GM21381 (cell line): ENCODE results near the gene UMODL1.

ENCODE experiments used
- ATAC-seq: cut with Tn5 transposase; IDR thresholded peaks from one replicate; pipeline ENCODE4 v1.9.1; 2021; ENCODE audit warnings: mild to moderate bottlenecking, moderate library complexity; ENCODE audit not compliant: unreplicated experiment

Gene UMODL1

DNA sequence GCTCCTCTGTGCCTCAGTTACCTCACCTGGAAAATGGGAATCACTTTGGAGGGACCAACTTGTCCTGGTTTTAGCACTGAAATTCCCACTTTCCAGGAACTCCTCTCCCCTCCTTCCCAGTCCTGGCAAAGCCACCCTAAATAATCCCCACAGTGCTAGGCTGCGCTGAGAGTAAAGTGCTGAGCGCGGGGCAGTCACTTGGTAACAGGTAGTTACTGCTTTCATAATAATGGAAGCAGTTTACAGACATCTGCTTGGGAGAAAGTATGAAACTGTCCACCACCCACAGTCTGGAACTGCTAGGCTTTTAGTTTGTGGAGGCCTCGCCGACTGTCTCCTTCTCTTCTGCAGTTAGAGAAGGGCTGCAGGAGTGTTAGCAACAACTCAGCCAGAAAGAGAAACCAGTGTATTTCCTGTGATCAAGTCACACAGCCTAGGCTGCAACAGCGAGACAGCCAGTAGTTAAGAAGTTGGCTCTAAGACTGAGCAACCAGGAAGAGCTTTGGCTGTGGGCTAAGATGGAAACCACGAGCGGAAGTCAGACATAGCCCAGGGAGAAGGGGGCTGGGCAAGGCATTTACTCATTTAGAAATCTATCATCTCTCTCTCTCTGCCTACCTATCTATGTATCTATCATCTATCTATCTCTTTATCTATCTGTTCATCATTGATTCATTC lies 117.0 kb downstream of the UMODL1 start:
- ATAC-seq, result peak; percentile 97

DNA sequence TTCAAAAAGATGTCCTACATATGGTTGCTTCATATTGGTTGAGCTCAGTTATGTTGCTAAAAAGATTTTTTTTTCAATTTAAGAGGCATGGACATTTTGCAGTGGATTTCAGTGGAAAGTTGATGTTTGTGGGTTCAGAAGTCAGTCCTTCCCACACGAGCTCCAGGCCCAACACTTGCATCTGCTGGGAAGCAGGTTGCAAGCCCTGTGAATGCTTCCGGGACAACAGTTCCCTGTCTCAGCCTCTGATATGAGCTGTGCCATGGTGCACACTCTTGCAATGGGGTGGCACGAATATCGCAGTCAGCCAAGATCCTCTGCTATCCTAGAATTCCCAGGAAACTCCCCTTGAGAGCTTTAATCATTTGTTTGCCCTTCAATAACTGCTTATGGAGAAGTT lies 117.5 kb downstream of the UMODL1 start:
- ATAC-seq, result no peak

DNA sequence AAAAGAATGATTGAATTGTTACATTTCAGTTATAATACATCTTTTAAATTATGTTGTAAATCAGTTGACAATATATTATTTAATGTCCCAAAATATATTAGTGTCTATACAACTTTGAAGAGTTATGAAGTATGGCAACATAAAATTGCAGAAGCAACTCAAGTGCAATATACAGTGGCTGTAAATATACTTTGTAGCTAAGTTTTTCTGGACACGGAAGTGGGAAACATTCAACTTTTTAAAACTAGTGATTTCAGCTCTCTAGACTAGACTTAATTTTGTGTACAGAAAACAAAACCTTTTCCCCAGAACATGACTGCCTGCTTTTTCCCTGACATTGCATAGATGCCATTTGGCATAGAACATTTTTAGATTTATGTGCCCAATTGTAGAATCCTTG lies 118.3 kb downstream of the UMODL1 start:
- no peak for ATAC-seq

DNA sequence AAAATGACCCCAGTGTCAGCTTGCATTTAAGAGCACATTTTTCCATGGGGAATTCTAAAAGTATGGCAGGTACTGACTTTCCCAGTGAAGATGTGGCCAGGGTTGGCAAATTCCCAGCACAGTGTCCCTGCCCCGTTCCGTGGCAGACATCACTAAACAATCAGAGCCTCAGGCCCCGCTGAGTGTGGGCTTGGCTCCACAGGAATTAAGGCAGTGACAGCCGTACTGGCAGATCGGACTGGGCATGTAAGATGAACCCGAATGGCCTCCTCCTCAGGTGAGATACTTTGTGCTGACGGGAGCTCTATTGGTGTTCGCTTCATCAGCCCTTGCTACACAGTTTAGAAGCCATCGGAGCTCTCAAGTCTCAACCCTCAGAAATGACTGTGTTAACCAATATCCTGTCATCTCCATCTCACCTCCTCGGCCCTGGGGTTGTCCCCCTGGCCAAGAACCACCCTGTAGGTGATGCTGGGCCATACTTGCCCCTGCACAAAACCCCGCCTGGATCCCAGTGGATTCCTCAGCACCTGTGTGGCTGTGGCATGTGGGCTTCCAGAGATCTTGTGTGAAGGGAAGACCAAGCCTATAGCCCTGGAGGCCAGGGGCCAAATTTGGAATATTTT lies 118.9 kb downstream of the UMODL1 start:
- no peak for ATAC-seq

DNA sequence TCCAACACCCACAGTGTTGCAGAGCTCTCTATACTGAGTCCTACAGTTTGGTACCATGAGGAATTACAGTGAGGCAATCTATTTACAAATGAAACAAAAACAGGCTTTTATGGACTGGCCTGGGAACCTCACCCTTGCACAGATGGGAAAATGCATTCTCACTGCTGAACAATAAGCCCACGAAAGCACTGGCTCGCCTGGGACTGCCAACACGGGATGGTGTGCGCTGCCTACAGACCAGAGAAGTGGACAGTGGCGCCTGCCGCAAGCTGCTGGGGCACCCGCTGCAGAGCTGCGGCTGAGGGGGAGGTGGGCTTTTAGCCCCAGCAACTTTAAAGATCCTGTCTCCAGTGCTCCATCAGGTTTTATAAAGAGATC lies 119.4 kb downstream of the UMODL1 start:
- no peak for ATAC-seq

DNA sequence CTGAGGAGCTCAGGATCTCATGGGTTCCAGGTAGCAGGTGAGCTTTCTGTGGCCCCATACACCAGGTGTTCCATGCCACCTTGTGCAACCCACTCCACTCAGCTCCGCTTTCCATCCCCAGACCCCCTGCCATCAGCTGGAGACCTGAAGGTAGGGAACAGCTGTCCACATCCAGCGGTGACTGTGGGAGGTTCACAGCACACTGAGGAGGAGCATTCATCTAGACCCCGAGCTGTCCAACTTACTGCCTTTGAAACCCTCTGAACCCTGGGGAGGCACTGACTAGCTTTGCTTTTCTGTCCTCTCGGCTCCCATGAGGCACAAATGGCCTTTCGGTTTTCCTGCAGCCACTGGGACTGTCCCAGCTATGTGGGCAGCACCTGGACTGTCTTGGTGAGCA lies 119.9 kb downstream of the UMODL1 start:
- ATAC-seq, result no peak

DNA sequence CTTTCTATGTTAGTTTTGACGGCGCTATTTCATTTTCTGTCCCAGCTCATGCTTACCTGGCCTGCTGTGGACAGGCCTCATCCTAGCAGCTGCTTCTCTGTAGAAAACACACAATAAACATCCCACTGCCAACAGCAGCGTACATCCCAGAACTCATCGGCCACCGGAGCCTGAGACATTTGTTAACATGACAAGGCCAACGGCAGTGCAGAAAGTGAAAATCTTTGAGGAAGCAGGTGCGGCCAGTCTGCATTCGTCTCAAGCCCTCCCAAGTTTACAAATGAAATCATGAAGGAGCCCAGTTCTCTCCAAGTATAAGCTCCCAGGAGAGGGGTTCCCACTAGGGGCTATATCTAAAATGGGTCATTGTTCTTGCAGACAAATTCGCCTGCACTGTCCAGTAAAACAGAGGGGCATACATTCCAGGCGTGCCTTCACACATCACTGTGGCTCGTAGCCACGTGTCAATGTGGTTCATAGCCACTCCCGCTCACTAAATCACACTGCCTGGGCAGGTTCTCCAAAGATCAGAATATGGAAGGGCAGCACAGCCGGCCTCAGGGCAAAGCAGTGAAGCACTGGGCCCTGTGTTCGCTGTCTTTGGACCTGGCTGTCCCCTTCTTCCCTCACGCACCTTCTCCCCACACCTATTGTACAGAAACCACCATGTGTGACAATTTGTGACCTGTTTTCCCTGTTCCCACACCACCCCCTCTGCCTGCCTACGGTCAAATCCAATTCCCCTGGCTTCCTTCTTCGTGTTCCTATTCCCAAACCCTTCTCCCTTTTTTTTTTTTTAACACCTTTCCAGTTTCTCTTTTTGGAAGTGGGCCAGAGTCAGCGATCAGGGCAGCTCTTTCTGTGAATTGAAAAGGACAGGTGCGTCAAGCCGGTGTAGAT lies 120.8 kb downstream of the UMODL1 start:
- ATAC-seq, result no peak
